GM18511 (cell line): ENCODE measurements around the gene SNTA1.
A peak's percentile ranks its signal among the peaks of the same experiment; 100 is the strongest.
"Not testable (repeated sequence)": the region's sequence is repeated elsewhere in the genome, so short reads cannot be mapped to it uniquely, and the experiment has no call there.

Experiments
- ATAC-seq: cut with Tn5 transposase; IDR thresholded peaks from one replicate; pipeline ENCODE4 v1.9.1; 2021; ENCODE audit warnings: mild to moderate bottlenecking, moderate library complexity; ENCODE audit not compliant: unreplicated experiment

The SNTA1 gene

GRCh38 chr20:33466303-33466646, 22.7 kb upstream of the SNTA1 start:
- ATAC-seq: no peak

DNA sequence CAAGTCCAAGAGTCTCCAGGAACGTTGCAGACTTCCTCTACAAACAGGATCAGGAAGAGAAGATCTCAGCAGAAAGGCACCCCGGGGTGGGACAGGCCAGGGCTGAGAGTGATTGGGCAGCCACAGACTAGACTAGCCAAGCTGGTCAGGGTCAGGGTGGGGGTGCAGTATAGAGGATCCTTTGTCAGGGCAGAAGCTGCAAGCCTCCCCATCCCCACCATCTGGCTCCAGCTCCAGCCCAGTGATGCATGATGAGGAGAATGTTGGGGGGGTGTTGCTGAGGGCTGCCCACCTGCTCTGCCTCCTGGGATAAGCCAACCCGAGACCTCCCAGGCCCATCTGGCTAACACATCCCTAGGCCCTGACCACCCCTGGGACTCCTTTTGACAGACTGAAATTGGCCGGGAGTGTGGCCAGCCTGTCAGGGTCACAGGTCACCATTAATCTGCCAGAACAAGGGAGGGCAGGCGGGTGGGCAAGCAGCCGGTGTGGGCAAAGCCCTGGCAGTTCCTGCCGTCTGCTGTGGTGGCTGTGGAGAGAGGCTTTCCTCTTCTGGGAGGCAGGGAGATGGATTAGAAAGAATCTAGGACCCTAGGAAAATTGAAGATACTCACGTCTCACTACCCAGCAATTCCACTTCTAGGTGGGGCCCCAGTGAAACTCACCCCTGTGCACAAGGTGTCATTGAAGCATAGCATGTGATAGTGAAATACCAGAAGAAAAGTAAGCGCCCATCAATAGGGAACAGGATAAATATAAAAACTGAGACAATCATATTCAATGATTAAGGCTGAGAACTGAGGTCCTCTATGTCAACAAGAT, 22.1 kb upstream of the SNTA1 start:
- no peak for ATAC-seq

- ATAC-seq: not testable (repeated sequence)
Measured at GRCh38 chr20:33464759-33465158, 21.2 kb upstream of the SNTA1 start.

- no peak for ATAC-seq
Measured at GRCh38 chr20:33463332-33464101, 20.0 kb upstream of the SNTA1 start.

DNA sequence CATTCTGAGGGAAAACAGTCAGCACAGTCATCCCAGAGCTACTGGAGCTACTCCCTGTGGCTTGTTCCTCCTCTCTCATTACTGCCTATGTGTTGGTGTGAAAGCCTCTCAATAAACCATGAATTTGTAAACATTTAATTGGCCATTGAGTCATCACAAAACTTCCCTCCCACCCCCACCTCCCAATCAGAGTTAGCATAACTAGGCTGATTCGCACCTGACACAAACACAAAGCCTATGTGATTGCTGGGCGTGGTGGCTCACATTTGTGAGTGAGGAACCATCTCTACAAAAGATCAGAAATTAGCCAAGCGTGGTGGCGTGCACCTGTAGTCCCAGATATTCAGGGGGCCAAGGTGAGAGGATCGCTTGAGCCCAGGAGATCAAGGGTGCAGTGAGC, 17.1 kb upstream of the SNTA1 start:
- no peak for ATAC-seq

DNA sequence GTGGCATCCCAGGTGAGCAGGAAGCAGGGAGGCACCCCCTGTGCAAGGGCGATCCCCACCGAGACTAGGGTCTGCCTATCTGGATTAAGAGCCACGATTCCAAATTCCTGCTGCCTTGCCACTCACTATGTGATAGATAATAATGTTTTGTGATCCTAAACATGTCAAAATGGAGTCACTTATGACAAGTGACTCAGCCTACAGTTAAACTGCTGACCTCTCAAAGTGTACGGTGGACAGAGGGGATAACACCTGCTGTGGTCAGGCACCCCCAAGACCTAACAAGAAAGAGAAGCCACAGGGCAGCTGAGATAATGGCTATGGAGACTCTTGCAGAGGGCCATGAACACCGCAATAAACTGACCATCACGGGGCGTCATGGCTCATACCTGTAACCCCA, 16.0 kb upstream of the SNTA1 start:
- no peak for ATAC-seq

DNA sequence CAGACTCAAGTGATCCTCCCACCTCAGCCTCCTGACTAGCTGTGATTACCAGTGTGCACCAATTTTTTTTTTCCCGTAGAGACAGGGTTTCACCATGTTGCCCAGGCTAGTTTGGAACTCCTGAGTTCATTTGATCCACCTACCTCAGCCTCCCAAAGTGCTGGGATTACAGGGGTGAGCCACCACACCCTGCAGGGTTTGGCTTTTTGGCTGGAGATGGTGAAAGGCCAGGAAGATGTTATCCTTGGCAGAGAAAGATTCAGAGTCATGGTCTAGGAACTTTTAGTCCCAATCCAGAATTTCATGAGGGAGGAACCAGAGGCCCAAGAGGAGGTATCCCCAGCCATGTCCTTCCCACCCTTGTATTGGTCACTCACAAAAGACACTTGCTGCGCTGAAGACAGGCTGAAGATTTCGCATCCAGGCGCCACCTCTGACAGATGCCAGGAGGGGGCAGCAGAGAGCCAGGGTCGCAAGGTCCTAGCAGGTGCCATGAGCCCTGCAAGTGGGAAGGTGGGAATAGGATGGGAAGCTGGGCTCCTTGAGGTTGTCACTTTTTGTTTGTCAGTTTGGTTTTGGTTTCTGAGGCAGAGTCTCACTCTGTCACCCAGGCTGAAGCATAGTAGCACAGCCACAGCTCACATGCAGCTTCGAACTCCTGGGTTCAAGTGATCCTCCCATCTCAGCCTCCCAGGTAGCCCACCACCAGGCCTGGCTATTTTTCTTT, 13.5 kb upstream of the SNTA1 start:
- ATAC-seq: not testable (repeated sequence)

DNA sequence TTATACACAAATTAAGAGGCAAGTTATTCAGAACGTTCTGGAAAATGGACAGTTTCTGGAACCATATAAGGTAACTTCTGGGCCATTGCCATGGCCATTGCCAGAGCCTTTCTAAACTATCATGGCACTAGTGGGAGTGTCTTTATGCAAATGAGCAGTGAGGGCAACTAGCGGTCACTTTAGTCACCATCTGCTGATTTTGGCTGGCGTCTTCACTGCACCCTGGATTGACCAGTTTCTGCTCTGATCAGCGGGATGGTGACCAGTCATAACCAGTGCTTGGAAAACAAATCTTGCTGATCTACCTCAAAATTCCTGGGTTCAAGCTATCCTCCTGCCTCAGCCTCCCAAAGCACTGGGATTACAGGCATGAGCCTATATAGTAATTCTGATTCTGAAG, 7.3 kb upstream of the SNTA1 start:
- no peak for ATAC-seq

DNA sequence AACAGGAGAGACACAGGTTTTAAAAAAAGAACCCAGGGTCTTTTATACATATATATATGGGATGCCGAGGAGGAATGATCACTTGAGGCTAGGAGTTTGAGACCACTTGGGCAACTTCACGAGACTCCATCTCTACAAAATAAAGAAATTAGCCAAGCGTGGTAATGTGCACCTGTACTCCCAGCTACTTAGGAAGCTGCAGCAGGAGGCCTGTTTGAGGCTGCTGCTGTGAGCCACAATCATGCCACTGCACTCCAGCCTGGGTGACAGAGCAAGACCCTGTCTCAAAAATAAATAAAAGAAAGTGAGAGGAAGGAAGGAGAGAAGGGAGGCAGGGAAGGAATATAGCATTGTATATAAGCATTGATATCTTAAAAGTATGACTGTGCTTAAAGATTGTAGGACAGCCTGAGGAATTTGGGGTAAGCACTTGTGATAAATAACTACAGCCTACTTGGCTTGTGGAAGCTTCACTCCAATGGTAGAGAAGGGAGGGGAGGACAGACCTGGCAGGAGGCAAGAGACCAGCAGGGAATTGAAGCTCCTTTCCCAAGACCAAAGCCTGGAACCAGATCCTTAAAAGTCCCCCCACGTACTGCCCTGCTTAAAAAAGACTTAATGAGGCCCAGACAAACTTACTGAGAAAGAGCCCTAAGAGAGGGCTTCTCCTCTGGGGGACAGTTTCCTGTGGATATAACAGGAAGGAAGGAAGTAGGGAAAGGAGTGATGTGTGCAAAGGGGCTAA, 2.5 kb upstream of the SNTA1 start:
- no peak for ATAC-seq

GRCh38 chr20:33444797-33445560, 1.4 kb upstream of the SNTA1 start:
- ATAC-seq: no peak

DNA sequence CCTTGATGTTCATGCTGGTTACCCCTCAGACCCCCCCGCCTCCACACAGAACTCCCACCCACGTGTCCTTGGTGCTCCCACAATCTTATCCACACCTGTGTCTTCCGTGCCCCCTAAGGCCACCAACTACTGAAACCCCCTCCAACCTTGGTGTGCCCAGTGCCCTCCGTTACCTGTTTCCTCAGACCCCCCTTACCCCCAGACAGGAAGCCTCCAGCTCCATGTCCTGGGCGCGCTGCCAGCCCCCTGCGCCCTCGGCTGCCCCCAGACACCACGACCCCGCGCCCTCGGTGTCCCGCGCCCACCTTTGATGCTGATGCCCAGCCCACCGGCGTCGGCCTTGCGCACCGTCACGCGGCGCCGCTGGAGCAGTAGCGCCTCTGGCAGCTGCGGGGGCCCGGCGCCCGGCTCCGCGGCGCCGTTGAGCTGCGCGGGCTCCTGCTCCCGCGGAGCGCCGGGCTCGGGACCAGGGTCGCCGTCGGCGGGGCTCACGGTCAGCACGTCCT, 504 bp downstream of the SNTA1 start:
- ATAC-seq: peak; percentile 30

DNA sequence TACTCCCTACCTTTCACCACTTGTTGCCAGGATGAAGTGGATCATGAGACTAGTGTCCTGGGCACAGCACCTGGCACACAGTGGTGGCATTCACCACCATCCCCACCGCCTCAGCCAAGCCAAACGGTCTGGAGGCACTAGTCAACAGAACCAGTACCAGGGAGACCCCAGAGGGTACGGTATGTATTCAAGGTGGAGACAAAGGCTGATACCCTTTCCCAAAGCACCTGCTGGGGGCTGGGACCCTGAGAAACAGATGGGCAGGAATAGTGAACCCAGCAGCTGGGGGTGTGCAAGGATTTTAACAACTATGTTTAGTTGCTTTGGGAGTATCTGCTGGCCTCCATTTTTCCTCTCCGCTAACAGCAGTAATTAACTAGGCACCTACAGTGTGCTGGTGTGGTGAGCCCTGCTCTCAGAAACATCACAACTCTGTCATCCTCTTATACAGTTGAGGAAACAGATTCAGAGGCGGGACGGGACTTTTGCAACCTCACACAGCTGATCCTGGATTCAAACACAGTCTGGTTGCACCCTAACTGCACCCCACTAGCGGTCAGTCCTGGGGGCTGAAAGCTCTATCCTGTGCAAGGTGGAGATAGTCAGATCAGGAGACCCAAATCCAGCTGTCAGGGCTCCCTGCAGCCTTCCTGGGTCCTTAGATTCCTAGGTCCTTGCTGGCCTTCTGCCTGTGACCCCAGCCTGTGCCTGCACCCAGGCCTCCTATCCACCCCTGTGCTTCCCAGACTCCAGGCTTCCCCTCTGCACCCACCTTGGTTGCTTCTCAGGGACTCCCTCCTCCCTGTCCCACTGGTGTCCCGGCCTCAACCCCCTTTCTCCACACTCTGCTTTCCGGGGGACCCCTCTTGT, 1.2 kb downstream of the SNTA1 start:
- no peak for ATAC-seq

- ATAC-seq: no peak
Measured at GRCh38 chr20:33441142-33441955, 2.2 kb downstream of the SNTA1 start.

- not testable (repeated sequence) for ATAC-seq
Measured at GRCh38 chr20:33440562-33440961, 3.0 kb downstream of the SNTA1 start.

DNA sequence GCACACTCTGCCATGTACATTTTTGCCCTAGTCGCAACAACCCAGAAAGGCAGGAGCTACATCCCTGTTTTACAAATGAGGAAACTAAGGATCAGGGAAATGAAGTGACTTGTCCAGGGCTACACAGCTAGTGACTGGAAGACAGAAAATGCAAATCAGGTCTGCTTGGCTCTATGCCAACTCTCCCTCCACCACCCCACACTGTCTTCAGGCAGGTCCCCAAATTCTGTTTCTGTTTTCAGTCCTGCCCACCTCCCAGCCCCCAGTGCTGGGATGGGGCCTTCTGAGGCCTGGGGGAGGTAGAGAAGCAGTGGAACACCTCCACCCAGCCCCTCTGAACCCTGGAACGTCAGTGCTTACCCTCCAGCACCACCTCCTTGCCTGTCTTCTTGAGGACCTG, 5.1 kb downstream of the SNTA1 start:
- no peak for ATAC-seq

GRCh38 chr20:33437141-33437911, 6.2 kb downstream of the SNTA1 start:
- no peak for ATAC-seq

- no peak for ATAC-seq
Measured at GRCh38 chr20:33434434-33434833, 9.1 kb downstream of the SNTA1 start.
